GM21576 (cell line): ENCODE data around the gene TMEM238.
"Not testable (repeated sequence)": the region's sequence is repeated elsewhere in the genome, so short reads cannot be mapped to it uniquely, and the experiment has no call there.

ENCODE experiments used
- ATAC-seq: cut with Tn5 transposase; IDR thresholded peaks from one replicate; pipeline ENCODE4 v1.9.1; 2021; ENCODE audit warnings: mild to moderate bottlenecking, moderate library complexity; ENCODE audit not compliant: unreplicated experiment

Gene TMEM238

GRCh38 chr19:55402509-55402908 lies 18.4 kb upstream of the TMEM238 start:
- no peak for ATAC-seq

- not testable (repeated sequence) for ATAC-seq
Observed at GRCh38 chr19:55401390-55401789, 17.3 kb upstream of the TMEM238 start.

GRCh38 chr19:55400281-55401087 lies 16.4 kb upstream of the TMEM238 start:
- no peak for ATAC-seq

- ATAC-seq, result no peak
Observed at GRCh38 chr19:55398200-55398925, 14.3 kb upstream of the TMEM238 start.

GRCh38 chr19:55392820-55393761 lies 9.0 kb upstream of the TMEM238 start:
- no peak for ATAC-seq

- ATAC-seq, result no peak
Observed at GRCh38 chr19:55391702-55392615, 7.9 kb upstream of the TMEM238 start.

- no peak for ATAC-seq
Observed at GRCh38 chr19:55391191-55391670, 7.1 kb upstream of the TMEM238 start.

GRCh38 chr19:55390461-55390880 lies 6.4 kb upstream of the TMEM238 start:
- no peak for ATAC-seq

- ATAC-seq, result no peak
Observed at GRCh38 chr19:55389386-55390317, 5.6 kb upstream of the TMEM238 start.

- ATAC-seq, result no peak
Observed at GRCh38 chr19:55387736-55388497, 3.8 kb upstream of the TMEM238 start.

GRCh38 chr19:55386493-55386971 lies 2.4 kb upstream of the TMEM238 start:
- no peak for ATAC-seq

- ATAC-seq, result peak; percentile 57
Observed at GRCh38 chr19:55385724-55386492, 1.8 kb upstream of the TMEM238 start, which contains the start of gene RPL28. TSS of gene RPL28 (plus strand) at chr19:55385932. CDS start at chr19:55386358, 426 bp downstream.

- peak; percentile 41 for ATAC-seq
Observed at GRCh38 chr19:55384920-55385723, 1.0 kb upstream of the TMEM238 start.

- ATAC-seq, result no peak
Observed at GRCh38 chr19:55383279-55384130, 587 bp downstream of the TMEM238 start.

- no peak for ATAC-seq
Observed at GRCh38 chr19:55382522-55383054, 1.5 kb downstream of the TMEM238 start.
